ENCODE results near the gene RYR1. TPM values are rescaled to one million over a fixed set of nuclear protein-coding genes. Genes with fewer than 3 reads are reported as not detected.

The RYR1 gene
- total and polyA plus RNA-seq, 4 donors, result 2.8 to 7.6 (median 4.0) TPM

GRCh38 chr19:38522915-38523314 is 89.4 kb downstream of the RYR1 start:
- Histone ChIP-seq H3K9ac (ENCODE audit: insufficient read depth in 1 of 2, low read length in 2 of 2) (no peak overlapping the region), H3K27me3 (ENCODE audit: control insufficient read depth in 3 of 3, insufficient read depth in 3 of 3, low read length in 2 of 3) (no peaks in the 10 kb centered on the region), H3K4me1 (ENCODE audit: control insufficient read depth in 5 of 5, insufficient read depth in 5 of 5, low read length in 5 of 5) (no peaks in the 10 kb centered on the region), H3K9me3 (ENCODE audit: control insufficient read depth in 4 of 4, insufficient read depth in 3 of 4, low read length in 3 of 4) (no peaks in the 10 kb centered on the region), H3K27ac (ENCODE audit: low read depth in 1 of 2, low read length in 1 of 2) (no peak overlapping the region), H3K4me3 (no peak overlapping the region), H3K36me3 (ENCODE audit: control insufficient read depth in 4 of 4, insufficient read depth in 4 of 4, low read length in 4 of 4) (no peaks in the 10 kb centered on the region)
- WGBS, 2 donors, result 90% methylated on average over 15 of the region's 15 CpGs
- ATAC-seq (ENCODE audit: insufficient read depth, low FRiP score), result no peak
- TF ChIP-seq, protein P1, sequence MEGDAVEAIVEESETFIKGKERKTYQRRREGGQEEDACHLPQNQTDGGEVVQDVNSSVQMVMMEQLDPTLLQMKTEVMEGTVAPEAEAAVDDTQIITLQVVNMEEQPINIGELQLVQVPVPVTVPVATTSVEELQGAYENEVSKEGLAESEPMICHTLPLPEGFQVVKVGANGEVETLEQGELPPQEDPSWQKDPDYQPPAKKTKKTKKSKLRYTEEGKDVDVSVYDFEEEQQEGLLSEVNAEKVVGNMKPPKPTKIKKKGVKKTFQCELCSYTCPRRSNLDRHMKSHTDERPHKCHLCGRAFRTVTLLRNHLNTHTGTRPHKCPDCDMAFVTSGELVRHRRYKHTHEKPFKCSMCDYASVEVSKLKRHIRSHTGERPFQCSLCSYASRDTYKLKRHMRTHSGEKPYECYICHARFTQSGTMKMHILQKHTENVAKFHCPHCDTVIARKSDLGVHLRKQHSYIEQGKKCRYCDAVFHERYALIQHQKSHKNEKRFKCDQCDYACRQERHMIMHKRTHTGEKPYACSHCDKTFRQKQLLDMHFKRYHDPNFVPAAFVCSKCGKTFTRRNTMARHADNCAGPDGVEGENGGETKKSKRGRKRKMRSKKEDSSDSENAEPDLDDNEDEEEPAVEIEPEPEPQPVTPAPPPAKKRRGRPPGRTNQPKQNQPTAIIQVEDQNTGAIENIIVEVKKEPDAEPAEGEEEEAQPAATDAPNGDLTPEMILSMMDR (IDR thresholded peaks at IDR 0.05; ENCODE audit: control extremely low read depth, extremely low read depth), result no peak
- DNase-seq, result no peak

- no peak for DNase-seq
- no peaks in the 10 kb centered on the region for H3K9me3 ChIP-seq (ENCODE audit: control insufficient read depth in 4 of 4, insufficient read depth in 3 of 4, low read length in 3 of 4)
- H3K27ac ChIP-seq (ENCODE audit: low read depth in 1 of 2, low read length in 1 of 2), result no peak overlapping the region
- 81 to 92% methylated on average over 2 to 3 of the region's 3 CpGs for WGBS, 2 donors
- TF ChIP-seq, protein P1 (IDR thresholded peaks at IDR 0.05; ENCODE audit: control extremely low read depth, extremely low read depth), result no peak
- H3K36me3 ChIP-seq (ENCODE audit: control insufficient read depth in 4 of 4, insufficient read depth in 4 of 4, low read length in 4 of 4), result no peaks in the 10 kb centered on the region
- no peaks in the 10 kb centered on the region for H3K4me1 ChIP-seq (ENCODE audit: control insufficient read depth in 5 of 5, insufficient read depth in 5 of 5, low read length in 5 of 5)
- H3K27me3 ChIP-seq (ENCODE audit: control insufficient read depth in 3 of 3, insufficient read depth in 3 of 3, low read length in 2 of 3), result no peaks in the 10 kb centered on the region
- H3K4me3 ChIP-seq, result no peak overlapping the region
- ATAC-seq (ENCODE audit: insufficient read depth, low FRiP score), result no peak
- no peak overlapping the region for H3K9ac ChIP-seq (ENCODE audit: insufficient read depth in 1 of 2, low read length in 2 of 2)
These were observed 89.8 kb downstream of the RYR1 start for GRCh38 chr19:38523319-38523718.

DNA sequence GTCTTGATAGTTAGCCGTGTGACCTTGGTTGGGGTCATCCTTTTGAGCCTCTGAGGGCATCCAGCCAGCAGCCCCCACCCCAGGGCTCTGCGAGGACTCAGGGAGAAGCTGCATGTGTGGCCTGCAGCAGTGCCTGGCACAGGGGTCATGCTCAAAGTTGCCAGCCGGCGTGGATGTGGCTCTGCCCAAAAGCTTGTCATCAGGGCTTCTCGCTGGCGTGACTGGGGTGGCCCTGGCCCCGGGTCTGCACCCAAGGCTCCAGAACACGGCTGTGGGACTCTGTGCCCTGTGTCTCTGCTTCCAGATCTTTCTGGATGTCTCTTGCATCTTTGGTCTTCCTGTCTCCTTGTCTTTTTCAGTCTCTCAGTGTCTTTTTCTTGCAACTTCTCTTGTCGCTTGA is 90.9 kb downstream of the RYR1 start:
- no peaks in the 10 kb centered on the region for H3K36me3 ChIP-seq (ENCODE audit: control insufficient read depth in 4 of 4, insufficient read depth in 4 of 4, low read length in 4 of 4)
- TF ChIP-seq, protein P1 (IDR thresholded peaks at IDR 0.05; ENCODE audit: control extremely low read depth, extremely low read depth), result no peak
- H3K27me3 ChIP-seq (ENCODE audit: control insufficient read depth in 3 of 3, insufficient read depth in 3 of 3, low read length in 2 of 3), result no peaks in the 10 kb centered on the region
- DNase-seq (no peak), ATAC-seq (ENCODE audit: insufficient read depth, low FRiP score) (no peak)
- H3K27ac ChIP-seq (ENCODE audit: low read depth in 1 of 2, low read length in 1 of 2), result no peak overlapping the region
- WGBS, 2 donors, result 80 to 84% methylated on average over 9 of the region's 9 CpGs
- H3K9ac ChIP-seq (ENCODE audit: insufficient read depth in 1 of 2, low read length in 2 of 2), result peak overlapping the region in 1 of 2 donors; percentile 11
- no peaks in the 10 kb centered on the region for H3K4me1 ChIP-seq (ENCODE audit: control insufficient read depth in 5 of 5, insufficient read depth in 5 of 5, low read length in 5 of 5)
- no peaks in the 10 kb centered on the region for H3K9me3 ChIP-seq (ENCODE audit: control insufficient read depth in 4 of 4, insufficient read depth in 3 of 4, low read length in 3 of 4)
- H3K4me3 ChIP-seq, result no peak overlapping the region

DNA sequence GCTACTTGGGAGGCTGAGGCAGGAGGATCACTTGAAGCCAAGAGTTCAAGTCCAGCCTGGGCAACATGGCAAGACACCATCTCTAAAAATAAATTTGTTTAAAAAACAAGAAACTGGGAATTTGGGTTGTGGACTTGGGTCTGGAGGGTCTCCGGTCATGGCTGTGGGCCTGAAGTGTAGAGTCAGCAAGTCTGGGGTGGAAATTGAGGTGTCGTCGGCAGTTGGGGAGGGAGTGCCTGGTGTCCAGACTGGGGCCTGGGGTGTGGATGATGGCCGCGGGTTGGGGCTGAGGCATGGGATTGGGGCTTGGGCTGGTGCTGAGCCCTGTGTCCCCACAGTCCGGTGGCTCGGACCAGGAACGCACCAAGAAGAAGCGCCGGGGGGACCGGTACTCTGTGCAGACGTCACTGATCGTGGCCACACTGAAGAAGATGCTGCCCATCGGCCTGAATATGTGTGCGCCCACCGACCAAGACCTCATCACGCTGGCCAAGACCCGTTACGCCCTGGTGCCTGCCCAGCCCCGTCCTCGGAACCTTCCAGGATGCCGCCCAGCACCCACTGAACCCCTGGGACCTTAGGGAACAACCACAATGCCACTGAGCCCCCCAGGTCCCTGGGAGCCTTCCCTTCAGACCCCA is 91.6 kb downstream of the RYR1 start:
- Histone ChIP-seq H3K27me3 (ENCODE audit: control insufficient read depth in 3 of 3, insufficient read depth in 3 of 3, low read length in 2 of 3) (peaks cover 0 to 3% (median 0%) of the 10 kb centered on the region in 3 donors), H3K4me3 (no peak overlapping the region), H3K9ac (ENCODE audit: insufficient read depth in 1 of 2, low read length in 2 of 2) (no peak overlapping the region), H3K9me3 (ENCODE audit: control insufficient read depth in 4 of 4, insufficient read depth in 3 of 4, low read length in 3 of 4) (no peaks in the 10 kb centered on the region), H3K36me3 (ENCODE audit: control insufficient read depth in 4 of 4, insufficient read depth in 4 of 4, low read length in 4 of 4) (no peaks in the 10 kb centered on the region), H3K27ac (ENCODE audit: low read depth in 1 of 2, low read length in 1 of 2) (no peak overlapping the region), H3K4me1 (ENCODE audit: control insufficient read depth in 5 of 5, insufficient read depth in 5 of 5, low read length in 5 of 5) (no peaks in the 10 kb centered on the region)
- TF ChIP-seq, protein P1 (IDR thresholded peaks at IDR 0.05; ENCODE audit: control extremely low read depth, extremely low read depth), result no peak
- DNase-seq, result no peak
- ATAC-seq (ENCODE audit: insufficient read depth, low FRiP score), result no peak
- 95% methylated on average over 22 of the region's 22 CpGs for WGBS, 2 donors
